ENCODE results near the gene CREB3L4. TPM values are rescaled to one million over a fixed set of nuclear protein-coding genes. Genes with fewer than 3 reads are reported as not detected.
A peak's percentile ranks its signal among the peaks of the same experiment; 100 is the strongest.

Gene CREB3L4
- total RNA-seq (2014; rRNA removed; shearing (Covaris generic)), result 6.5 and 9.6 TPM in 2 replicates

DNA sequence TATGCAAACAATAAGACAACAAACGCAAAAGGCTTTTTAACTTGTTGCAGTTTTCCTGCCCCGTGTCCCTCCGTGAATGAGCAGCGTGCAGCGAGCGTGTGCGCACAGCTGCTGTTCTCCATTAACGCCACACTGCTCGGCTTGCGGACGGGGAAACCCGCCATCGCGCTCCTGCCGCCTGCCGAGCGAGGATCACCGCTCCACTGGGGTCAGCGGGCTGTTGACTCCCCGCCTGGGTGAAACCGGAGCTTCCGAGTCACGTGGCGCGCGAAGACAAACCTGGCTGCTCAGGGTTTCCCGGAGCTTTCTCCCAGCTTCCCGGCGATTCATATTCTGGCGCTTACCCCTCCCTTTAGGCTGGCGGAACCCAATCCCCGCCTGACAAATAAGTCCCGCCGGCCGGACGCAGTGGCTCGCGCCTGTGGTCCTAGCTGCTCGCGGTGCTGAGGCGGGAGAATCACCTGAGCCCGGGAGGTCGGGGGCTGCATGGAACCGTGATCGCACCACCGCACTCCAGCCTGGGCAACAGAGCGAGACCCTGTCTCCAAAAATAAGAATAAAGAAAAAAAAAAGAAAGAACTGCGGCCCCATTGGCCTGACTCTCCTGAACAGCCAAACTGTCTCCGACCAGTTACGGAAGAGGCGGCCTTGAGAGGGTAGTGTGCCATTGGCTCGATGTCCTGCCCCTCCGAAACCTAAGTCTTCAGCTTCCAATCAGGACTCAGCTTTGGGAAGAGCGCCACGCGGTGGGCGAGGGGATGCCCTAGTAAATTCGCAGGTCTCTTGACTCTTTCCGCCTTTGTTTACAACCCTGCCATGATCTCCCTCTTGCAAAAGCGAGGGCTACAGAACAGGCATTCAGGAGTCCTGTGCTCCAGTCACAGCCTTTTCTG is at the start of gene CREB3L4:
TSS of gene CREB3L4 (plus strand) at position 796 of the 893 bp plus-strand sequence. CDS start 624 bp downstream, outside the sequence.
- DNase-seq (ENCODE audit: low read depth), result peak; percentile 98

DNA sequence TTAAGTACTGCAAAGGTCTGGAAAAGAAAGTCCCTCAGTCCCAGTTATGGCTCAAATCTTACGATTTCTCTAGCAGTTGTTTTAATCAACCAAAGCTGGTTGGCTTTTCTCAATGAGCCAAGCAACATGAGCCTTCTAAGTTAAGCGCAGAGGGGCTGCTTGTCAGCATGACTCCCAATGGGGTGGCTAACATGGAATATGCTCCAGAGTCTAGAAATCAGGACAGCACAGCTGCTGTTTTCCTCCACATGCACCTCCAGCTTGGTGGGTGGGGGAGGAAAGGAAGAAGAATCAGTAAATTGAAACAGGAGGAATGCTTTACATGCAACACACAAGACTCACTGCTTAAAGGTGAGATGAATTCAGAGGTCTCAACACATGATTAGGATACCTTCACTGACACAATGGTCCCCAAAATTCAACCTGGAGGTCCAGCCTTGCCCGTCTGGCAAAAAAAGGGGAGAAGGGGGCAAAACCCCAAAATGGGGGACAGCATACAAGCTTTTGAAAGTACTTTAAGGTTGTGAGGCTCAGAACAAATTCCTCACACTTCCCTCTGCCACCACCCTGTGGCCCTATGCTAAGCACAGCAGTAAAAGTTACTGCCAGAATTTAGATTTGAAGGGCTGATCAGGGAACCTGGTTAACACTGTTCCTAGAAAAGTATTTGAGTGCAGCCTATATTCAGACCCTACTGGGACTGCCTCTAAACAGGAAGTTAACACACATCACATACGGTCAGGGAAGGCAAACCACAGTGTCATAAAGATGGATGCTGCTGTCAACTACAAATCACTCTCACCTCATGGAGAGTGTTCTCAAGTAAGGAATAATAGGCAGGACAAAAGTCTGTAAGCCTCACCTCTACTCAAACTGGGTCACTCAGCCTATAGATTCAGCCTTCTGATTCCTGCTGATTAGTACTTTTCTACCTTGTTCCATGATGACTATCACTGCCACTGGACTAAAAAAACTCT is 47.5 kb upstream of the CREB3L4 start:
- DNase-seq (ENCODE audit: low read depth), result peak; percentile 58

GRCh38 chr1:153921080-153921802 is 46.5 kb upstream of the CREB3L4 start:
- no peak for DNase-seq (ENCODE audit: low read depth)

GRCh38 chr1:153921803-153922075 is 46.0 kb upstream of the CREB3L4 start:
- DNase-seq (ENCODE audit: low read depth), result no peak

DNA sequence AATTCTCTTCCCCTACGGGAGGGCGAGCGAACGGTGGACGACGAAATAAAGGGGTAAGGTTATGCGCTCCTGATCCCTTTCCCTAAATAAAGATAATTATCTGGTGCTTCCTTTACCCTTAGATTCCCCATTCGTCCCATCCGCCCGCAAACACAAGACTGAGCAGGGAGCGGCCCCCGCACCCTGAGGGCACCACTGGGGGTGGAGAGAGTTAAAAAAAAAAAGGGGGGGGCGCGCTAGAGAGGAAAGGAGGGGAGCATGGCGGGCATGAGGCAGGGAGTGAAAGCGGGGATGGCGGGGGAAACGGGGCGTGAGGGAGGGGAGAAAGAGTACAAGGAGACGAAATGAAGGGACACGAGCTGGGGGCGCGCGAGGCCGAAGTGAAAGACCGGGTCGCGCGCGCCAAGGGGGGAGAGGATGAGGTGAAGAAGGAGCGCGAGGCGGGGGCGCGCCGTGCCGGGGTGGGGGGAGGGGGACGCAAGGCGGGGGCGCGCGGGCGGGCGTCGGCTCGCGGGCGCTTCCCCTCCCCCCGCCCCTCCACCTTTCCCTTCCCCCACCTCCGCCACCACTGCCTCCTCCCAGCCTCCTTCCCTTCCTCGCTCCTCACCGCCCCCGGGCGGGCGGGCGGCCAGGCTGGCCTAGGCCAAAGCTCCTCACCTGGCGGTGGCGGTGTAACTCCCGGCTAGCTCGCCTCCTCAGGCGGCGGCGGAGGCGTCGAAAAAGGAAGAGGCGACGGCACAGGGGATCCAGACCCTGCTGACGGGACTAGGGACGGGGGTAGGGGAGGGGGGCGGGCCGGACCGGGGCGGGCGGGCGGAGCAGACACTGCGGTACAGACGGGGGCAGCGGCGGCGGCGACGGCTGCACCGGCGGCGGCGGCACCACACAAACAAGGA is 45.4 kb upstream of the CREB3L4 start:
- peak; percentile 26 for DNase-seq (ENCODE audit: low read depth)

GRCh38 chr1:153922972-153923925 is 44.5 kb upstream of the CREB3L4 start, which contains the start of gene GATAD2B:
Gene GATAD2B (minus strand): TSS chr1:153922972. CDS start chr1:153828347, 94,625 bp downstream.
- DNase-seq (ENCODE audit: low read depth), result peak; percentile 100

DNA sequence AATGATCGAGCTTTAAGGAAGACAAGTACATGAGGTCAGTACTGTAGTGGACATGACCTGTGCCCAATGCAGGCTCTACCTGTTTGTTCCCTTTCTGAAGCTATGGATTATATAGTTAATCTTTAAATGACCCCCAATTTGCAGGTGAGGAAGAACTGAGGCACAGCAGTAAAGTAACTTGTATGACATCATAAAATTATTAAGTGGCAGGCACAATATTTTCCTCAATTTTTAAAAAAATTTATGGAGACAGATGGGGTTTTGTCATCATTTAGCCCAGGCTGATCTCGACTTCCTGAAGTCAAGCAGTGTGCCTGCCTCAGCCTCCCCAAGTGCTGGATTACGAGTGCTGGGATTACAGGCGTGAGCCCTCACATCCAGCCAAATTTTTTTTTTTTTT is 41.3 kb upstream of the CREB3L4 start:
- DNase-seq (ENCODE audit: low read depth), result no peak

GRCh38 chr1:153928245-153928644 is 39.5 kb upstream of the CREB3L4 start:
- no peak for DNase-seq (ENCODE audit: low read depth)

- DNase-seq (ENCODE audit: low read depth), result peak; percentile 69
Measured at GRCh38 chr1:153928791-153929341, 38.8 kb upstream of the CREB3L4 start.

DNA sequence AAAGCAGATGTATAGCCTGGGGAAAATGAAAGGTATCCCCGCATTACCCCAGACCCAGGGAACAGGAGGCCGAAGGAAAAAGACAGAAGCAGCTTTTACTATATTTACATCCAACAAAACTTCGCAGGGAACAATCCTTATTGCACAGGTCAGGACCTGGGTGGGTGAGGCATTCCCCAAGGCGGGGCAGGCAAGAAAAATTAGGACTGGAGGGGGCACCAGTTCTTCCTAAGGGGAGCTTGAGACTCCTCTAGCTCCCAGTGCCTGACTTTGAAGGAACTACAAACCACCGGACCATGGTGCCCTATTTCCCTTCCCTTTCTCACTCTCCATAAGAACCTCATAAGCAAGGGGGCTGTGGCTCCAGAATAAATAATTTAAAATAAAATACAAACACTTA is 38.3 kb upstream of the CREB3L4 start:
- no peak for DNase-seq (ENCODE audit: low read depth)

DNA sequence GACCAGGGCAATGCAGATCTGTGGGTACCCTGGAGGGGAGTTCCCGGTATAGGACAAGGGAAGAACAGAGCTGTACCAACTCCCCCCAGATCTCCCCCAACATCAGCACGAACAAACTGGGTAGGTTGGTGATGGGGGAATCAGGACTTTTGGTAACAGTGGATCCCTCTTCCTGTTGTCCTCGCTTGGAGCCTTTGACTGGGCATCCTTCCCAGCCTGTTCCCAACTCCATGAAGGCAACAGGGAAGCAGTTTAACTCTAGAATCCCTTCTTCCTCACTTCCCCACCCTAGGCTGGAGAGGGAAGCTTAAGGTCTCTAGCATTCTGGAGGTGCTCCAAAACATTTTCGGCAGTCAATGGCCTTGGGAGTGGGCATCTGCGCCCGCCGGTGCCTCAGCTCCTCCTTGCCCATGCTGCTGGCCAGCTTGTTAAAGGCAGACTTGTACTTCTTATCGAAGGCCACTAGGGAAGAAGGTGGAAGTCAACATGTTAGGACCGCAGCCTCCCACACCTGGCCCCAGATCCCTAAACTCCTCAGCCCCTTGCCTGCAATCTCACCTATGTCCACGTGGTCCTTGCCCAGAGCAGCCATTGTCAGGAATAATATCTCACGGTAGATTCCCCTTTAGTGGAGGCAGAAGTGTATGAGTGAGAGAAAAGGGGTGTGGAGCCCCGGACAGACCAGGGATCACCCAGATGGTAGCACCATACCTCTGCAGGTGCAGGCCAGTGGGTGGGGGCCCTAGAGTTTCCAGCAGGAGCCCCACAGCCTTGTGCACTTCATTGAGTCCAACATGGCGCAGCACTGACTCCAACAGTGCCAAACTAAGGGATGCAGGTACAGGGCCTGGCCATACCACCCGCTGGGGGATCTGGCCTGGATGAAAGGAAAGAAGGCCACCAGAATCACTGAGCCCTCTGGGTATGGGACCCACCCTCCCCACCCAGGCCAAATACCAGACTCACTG is 37.4 kb upstream of the CREB3L4 start:
- DNase-seq (ENCODE audit: low read depth), result no peak

- DNase-seq (ENCODE audit: low read depth), result no peak
Measured at GRCh38 chr1:153932156-153933131, 35.3 kb upstream of the CREB3L4 start.

GRCh38 chr1:153933430-153933829 is 34.3 kb upstream of the CREB3L4 start:
- no peak for DNase-seq (ENCODE audit: low read depth)

- no peak for DNase-seq (ENCODE audit: low read depth)
Measured at GRCh38 chr1:153933955-153934354, 33.7 kb upstream of the CREB3L4 start.

GRCh38 chr1:153934746-153935145 is 33.0 kb upstream of the CREB3L4 start:
- no peak for DNase-seq (ENCODE audit: low read depth)

DNA sequence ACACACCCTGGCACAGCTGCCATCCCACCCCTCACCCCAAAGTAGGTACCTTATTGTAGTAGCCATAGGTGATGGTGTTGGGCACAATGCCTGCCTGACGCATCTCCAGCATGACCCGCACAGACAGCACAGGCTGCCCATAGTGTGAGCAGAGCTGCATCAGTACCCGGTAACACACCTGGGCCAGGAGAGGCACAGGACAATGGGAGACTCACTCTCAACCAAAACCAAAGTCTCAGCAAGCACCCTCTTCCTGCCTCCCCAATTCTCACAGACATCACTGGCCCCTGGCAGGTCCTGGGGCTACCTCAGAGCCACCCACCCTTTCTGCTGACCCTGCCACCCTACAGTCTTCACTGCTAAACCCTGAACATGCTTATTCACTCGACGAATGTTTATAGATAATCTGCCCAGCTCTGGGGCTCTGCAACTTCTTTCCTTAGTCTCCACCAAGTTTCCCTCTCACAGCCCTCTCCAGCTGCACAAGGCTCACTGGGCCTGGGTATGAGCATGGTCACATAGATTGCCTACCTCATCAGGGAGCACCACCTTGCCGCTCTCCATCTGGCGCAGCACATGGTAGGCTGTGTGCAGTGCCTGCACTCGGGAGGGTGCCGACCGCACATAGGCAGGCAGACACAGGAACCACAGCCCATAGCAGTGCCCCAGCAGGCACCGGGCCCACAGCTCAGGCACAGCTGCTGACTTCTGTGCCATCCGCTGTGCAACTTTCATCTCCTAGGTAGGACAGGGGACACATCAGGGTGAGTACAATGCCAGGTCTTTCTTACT is 31.5 kb upstream of the CREB3L4 start:
- DNase-seq (ENCODE audit: low read depth), result no peak
